Left forelimb (tissue), 1 donor: ENCODE measurements around the gene MYD88.
A peak's percentile ranks its signal among the peaks of the same experiment; 100 is the strongest.
"Not testable (repeated sequence)": the region's sequence is repeated elsewhere in the genome, so short reads cannot be mapped to it uniquely, and the experiment has no call there.

ENCODE experiments used
- DNase-seq: peaks from one replicate; pipeline ENCODE4 v3.0.0-alpha.2; 2018; ENCODE audit warnings: low spot score

MYD88 gene

DNA sequence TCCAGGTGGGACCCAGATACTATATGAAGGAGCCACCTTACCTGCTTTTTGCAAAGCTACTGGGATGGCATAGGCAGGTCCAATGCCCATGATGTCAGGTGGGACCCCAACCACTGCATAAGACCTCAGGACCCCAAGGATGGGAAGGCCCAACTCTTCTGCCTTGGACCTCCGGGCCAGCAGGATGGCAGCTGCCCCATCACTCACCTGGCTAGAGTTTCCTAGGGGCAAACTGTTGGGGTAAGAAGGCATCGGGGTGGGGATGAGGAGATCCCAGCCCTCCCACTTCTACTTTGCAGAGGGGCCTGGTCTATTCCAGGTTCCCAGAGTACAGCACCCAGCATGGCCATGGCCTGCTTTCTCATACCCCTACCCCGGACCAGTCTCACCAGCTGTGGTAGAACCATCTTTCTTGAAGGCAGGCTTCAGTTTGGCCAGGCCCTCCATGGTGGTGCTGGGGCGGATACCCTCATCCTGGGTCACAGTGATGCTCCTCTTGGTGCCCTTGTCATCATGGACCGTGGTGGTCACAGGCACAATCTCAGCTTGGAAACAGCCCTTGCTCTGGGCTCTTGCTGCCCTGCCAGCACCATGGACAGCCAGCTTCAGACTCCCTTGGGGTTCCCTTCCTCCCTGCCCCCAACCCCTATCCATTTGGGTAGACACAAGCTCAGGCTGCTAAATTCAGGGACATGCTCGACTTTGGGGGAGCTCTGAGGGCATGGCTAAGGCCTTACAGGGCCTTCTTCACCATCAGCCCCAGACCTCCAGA lies 12.2 kb upstream of the MYD88 start:
- DNase-seq = no peak

DNA sequence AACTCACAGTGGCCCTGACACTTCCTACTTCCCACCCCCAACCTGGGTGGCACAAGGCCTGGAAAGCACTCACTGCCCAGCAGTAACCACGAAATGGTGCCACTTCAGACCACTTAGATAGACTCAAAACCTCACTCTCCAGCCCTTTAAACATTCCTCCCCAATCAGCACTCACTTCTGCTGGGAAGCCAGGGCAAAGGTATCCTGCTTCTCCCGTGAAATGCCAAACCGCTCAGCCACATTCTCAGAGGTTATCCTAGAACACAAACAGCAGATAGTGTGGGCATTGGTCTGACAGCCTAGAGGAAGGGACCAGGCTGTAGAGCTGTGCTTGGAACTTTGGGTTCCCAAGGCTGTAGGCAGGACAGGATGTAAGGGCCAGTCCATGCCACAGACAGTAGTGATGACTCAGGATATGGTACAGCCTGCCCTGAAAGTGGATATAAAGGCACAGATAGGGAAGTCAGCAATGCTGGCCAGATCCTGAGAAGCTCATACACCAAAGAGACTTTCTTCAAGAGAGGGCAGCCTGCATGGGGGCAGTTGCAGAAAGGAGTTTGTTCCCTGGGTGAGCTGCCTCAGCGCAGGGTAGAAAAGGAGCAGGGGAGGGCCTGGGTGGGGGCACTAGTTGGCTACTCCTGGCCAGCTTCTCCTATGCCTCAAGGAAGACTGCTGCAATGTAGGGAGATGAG lies 10.7 kb upstream of the MYD88 start:
- DNase-seq = no peak

DNA sequence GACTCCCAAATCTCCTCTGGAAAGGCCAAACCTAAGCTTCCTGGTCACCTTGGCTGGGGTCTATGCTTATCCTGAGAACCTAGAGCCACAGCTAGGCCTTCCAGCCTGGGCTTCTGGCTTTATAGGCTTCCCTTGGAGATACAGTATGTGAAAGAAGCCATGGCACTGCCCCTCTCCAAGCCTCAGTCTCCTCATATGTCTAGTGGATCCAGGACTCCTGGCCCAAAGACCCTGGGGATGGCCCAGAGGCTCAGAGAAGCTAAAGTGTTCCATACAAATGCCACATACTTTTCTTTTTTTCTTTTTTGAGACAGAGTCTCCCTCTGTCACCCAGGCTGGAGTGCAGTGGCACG lies 10.2 kb upstream of the MYD88 start:
- DNase-seq = no peak

DNA sequence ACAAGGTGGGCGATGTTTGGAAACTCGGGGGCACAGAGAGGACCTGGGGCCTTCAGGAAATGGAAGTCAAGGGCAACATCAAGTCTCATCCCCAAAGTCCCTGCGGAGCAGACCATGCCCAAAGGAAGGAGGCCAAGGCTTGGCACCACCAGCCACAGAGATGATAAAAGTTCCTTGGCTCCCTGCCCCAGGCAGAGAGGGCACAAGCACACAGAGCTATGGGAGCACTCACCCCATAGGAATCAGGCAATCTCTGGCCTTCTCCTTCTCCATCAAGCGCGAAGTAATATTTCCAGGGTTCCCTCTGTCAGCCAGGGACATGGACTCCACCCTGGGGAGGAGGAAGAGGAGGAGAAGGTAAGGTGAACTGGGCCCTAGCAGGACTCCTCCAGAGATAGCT lies 9.4 kb upstream of the MYD88 start:
- peak; percentile 38 for DNase-seq

DNA sequence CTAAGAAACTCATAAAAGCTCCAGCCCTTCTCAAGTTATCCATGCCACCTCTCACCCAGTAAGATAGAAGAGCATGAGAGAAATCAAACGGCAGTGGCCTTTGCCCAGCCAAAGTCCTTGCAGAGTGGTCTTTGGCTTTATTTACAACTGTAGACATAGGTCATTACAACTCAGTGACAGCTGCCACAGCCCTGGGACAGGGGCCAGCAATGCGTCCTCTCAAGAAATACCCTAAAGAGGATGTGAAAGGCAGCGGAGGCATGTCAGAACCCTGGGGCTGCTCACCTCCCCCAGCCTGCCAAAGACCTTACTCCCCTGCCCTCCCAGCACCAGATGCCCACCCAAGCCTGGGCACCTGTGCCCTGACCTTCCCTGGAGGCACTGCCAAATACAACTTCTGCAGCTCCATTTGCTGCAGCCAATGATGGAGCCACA lies 7.8 kb upstream of the MYD88 start:
- no peak for DNase-seq

DNA sequence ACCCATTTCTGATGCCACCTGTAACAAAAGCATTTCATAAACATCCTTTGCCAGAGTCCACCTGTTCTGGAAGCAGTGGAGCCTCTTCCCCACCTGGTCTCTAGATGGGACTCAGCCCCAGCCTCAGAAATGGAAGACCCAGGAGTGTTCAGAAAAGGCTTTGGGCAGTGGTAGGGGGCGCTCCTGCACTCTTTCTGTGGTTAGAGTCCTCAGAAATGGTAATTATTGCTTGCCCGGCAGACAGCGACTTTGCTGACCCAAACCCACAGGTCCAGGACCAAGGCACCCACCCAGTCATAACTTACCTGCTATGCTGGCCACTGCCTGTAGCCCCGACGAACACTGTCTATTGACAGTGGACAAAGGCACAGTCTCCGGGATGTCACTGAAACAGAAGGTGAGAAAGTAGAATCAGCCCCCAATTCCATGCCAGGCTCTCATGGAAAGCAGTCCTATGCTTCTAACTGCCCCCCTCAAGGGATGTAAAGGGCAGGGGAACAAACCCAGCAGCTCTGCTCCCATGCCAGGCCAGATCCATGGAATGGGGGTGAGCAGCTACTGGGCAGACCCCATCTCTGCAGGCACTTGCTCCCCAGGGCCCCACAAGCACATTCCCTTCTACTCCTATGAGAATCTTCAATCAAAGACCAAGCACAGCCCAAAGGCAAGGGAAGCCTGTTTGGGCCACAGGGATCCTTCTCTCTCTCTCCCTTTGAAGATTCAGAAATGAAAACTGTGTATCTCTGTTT lies 6.7 kb upstream of the MYD88 start:
- no peak for DNase-seq

DNA sequence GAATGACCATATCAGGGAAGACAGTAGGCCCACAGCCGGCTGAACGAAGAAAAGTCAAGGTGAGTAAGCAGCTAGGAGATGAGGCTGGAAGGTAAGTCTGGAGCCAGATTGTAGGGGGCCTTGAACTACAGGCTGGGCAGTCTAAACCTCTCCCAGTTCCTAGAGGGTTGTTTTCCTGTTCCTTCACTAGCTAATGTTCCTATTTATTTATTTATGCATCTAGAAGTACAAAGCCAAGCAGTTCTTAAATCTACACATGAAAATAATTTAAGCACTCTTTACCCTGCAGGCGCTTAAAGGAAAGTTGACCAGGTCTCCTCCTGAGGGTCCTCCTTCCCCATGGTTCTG lies 5.3 kb upstream of the MYD88 start:
- no peak for DNase-seq

DNA sequence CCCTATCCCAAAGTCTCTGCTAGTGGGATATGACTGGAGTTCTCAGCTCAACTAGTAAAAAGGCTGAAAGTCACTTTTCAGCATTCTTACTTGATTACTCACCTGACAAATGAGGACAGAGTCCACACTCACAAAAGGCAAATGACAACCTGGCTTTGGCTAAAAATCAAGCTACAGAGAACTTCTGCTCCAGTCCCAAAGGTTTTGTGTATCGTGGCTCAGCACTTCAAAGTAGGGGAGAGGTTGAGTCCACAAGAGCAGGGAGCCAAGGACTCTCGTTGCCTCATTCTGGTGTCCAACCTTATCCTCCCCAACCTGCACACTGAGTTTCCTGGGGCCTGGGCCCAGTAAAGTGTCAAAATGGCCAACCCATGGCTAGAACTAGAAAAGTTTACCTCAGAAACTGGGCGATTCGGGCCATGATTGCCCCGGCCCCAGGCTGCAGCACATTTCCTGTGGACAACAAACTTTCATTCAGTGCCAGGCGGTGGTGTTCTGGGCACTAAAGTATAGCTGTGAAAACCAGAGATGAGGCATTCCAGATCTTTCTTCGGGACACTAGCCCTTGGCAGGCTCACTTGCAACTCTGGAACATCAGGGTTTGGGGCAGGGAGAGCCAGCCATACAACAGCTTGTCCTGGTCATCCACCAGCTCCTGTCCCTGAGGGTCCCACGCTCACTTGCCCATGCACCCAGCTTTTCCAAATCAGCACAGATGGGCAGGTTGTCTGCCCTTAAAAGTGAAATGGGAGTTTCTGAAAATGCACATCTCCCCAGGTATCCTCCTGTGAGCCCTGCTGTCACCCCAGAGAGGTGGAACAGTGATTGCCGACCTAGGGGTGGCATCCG lies 4.7 kb upstream of the MYD88 start:
- DNase-seq = peak; percentile 38

DNA sequence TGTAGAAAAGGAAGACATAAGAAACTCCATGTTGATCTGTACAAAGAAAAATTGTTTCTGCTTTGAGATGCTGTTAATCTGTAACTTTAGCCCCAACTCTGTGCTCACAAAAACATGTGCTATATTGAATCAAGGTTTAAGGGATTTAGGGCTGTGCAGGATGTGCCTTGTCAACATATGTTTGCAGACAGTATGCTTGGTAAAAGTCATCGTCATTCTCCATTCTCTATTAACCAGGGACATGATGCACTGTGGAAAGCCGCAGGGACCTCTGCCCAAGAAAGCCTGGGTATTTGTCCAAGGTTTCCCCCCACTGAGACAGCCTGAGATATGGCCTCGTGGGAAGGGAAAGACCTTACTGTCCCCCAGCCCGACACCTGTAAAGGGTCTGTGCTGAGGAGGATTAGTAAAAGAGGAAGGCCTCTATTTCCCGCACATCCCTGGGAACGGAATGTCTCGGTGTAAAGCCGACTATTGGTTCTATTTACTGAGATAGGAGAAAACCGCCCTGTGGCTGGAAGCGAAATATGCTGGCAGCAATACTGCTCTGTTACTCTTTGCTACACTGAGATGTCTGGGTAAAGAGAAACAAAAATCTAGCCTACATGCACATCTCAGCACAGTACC lies 3.8 kb upstream of the MYD88 start:
- DNase-seq = not testable (repeated sequence)

DNA sequence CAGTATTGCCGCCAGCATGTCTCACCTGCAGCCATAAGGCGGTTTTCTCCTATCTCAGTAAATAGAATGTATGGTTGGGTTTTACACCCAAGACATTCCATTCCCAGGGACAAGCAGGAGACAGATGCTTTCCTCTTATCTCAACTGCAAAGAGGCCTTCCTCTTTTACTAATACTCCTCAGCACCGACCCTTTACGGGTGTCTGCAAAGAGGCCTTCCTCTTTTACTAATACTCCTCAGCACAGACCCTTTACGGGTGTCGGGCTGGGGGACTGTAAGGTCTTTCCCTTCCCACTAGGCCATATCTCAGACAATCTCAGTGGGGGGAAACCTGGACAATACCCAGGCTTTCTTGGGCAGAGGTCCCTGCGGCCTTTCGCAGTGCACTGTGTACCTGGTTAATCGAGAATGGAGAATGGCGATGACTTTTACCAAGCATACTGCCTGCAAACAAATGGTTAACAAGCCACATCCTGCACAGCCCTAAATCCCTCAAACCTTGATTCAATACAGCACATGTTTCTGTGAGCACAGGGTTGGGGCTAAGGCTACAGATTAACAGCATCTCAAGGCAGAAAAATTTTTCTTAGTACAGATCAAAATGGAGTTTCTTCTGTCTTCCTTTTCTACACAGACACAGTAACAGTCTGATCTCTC lies 2.7 kb upstream of the MYD88 start:
- not testable (repeated sequence) for DNase-seq

DNA sequence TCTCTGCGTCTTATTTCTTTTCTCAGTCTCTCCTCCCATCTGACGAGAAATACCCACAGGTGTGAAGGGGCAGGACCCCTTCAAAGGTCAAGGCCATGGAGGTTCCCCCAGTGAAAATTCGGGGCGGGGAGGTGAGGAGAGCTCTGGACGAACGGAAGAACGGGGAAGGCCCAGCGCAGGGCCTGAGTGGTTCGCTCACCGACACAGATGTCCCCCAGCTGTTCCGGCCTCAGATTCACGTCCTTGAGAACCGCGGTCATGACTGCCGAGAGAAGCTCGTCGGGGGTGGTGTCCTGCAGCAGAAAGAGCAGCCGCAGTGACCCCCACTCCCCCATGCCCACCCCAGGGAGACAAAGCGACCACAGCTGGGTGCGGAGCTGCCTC lies 2.1 kb upstream of the MYD88 start:
- DNase-seq = no peak

DNA sequence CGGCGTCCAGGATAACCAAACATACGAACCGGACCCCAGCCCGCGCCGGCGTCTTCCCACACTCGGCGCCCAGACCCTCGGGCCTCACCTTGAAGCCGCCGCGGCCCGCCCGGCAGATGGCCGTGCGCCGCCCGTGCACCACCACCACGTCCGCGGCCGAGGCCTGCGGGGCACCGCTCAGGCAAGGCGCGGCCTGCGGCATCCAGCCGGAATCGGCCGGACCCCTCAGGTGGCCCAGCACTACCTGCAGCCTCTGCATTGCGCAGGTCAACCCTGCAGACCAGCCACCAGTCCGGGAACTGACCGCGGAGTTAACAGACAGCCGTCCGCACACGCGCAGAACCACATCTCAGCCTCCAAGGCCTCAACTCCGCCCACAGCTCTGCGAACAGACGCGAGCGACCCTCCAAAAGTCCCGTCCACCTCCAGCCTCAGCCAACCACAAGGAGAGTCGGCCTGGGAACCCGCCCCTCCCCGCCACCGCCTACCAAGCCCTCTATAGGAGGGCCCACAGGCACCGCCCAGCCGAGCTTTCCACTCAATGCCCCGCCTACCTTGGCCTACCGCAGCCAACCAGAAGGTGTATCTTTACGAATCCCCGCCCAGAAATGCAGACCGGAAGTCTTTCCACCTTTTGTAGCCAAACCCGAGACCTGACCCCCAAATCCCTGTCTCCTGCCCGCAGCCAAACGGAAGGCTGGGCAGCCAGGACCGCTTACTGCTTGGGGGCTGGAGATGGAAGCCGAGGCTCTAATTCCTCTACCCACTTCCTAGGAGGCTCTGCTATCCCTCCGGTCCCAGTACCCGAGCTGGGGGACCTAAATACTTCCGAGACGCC lies 1.5 kb upstream of the MYD88 start, which contains the start of gene ACAA1:
ACAA1 (minus strand) TSS at position 351 of the 838 bp plus-strand sequence; CDS start at position 259, 92 bp downstream.
- peak; percentile 98 for DNase-seq

DNA sequence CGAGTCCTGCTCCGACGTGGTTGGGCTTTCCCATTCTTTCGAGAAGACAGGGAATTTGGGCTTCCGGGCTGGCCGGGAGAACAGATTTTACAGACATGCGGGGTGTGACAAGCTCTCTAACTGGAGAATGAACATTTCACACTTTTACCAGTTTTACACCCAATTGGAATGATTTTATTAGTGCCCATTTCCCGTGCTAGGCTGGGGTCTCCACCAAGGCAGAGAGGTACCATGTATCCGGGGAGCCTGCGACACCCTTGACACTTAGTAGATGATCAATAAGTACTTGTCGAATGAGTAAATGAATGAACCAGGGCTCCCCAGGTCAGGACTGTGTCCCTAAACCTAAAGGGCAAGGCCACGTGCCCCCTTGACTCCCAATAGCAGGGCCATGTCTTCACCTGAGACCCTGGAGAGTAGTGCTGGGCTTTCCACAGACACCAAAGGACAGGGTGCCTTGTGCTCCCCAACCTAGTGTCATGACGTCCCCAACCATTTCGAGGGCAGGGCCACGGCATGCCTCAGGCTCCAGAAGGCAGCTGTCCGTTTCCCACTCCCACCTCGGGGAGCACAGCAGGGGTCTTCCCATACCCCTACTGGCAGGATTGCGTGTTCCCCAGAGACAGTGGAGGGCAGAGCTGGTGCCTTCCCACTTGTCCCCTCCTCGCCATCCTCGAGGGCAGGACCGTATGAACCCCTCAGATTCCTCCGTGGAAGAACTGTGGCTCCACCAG lies 679 bp upstream of the MYD88 start:
- DNase-seq = no peak

DNA sequence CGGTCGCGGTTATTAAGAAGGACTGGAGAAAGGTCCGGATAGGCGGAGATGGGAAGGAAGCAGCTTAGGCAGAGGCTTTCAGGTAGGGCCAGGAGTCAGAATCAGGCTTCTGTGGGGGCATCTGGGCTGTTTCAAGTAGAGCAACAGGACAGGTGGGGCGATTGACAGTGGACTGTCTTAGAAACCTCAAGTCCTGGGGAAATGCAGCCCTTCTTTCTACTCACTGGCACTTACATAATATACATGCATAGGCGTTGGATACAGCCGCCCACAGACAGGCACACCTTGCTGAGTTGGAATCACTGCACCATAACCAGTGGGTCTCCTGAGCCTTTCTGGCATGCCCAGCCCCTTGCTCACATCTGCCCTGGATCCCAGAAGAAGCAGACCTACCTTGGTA lies 730 bp downstream of the MYD88 start:
- no peak for DNase-seq

DNA sequence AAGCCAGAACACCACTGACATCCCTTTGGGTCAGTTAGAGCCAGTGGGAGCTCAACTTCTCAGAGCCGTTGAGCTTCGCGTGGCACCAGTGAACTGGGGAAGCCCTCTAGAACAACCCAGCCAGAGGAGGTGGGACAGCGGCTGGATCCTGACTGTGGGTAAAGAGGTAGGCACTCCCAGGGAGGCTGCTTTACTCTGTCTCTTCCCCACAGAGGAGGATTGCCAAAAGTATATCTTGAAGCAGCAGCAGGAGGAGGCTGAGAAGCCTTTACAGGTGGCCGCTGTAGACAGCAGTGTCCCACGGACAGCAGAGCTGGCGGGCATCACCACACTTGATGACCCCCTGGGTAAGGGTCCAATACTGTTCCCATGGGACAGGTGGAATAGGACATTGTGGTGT lies 1.2 kb downstream of the MYD88 start:
- no peak for DNase-seq

DNA sequence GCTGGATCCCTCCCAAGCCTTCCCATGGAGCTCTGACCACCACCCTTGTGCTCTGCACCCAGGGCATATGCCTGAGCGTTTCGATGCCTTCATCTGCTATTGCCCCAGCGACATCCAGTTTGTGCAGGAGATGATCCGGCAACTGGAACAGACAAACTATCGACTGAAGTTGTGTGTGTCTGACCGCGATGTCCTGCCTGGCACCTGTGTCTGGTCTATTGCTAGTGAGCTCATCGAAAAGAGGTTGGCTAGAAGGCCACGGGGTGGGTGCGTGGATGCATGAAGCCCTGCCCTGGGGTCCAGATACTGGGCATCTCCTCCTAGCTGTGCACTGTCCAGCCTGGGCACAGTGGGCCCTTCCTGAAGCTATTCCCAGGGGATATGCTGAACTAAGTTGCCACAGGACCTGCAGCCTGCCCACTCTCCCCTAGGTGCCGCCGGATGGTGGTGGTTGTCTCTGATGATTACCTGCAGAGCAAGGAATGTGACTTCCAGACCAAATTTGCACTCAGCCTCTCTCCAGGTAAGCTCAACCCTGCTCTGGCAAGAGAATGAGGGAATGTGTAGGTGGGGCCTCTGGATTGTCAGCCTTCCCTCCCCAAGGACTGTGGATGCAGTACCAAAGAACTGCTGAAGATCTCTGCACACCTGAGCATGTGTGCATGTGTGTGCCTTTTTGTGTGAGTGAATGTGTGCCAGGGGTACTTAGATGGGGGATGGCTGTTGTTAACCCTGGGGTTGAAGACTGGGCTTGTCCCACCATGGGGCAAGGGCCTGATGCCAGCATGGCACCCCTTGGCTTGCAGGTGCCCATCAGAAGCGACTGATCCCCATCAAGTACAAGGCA lies 2.1 kb downstream of the MYD88 start:
- DNase-seq = no peak

DNA sequence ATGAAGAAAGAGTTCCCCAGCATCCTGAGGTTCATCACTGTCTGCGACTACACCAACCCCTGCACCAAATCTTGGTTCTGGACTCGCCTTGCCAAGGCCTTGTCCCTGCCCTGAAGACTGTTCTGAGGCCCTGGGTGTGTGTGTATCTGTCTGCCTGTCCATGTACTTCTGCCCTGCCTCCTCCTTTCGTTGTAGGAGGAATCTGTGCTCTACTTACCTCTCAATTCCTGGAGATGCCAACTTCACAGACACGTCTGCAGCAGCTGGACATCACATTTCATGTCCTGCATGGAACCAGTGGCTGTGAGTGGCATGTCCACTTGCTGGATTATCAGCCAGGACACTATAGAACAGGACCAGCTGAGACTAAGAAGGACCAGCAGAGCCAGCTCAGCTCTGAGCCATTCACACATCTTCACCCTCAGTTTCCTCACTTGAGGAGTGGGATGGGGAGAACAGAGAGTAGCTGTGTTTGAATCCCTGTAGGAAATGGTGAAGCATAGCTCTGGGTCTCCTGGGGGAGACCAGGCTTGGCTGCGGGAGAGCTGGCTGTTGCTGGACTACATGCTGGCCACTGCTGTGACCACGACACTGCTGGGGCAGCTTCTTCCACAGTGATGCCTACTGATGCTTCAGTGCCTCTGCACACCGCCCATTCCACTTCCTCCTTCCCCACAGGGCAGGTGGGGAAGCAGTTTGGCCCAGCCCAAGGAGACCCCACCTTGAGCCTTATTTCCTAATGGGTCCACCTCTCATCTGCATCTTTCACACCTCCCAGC lies 2.9 kb downstream of the MYD88 start:
- no peak for DNase-seq

DNA sequence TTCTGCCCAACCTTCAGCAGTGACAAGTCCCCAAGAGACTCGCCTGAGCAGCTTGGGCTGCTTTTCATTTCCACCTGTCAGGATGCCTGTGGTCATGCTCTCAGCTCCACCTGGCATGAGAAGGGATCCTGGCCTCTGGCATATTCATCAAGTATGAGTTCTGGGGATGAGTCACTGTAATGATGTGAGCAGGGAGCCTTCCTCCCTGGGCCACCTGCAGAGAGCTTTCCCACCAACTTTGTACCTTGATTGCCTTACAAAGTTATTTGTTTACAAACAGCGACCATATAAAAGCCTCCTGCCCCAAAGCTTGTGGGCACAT lies 3.5 kb downstream of the MYD88 start:
- DNase-seq = no peak
